Vagina (tissue), 2 donors: Measurements from ENCODE around the gene CCDC112. TPM values are rescaled to one million over a fixed set of nuclear protein-coding genes. Genes with fewer than 3 reads are reported as not detected.

Experiments
- DNase-seq, 2 donors: peaks; one replicate each; pipeline ENCODE4 v3.0.0-alpha.2; 2017; ENCODE audit errors: extremely low spot score in 2 of 2
- H3K27ac ChIP-seq: fragments of 200-600 bp; sonication (generic); one replicate; pipeline ENCODE4 v1.5.1; 2019
- H3K27me3 ChIP-seq: fragments of 200-600 bp; sonication (generic); one replicate; pipeline ENCODE4 v1.5.1; 2019
- H3K36me3 ChIP-seq, 2 donors: fragments of 200-600 bp; sonication (generic); one replicate each; pipeline ENCODE4 v1.5.1; 2017 to 2019
- H3K4me1 ChIP-seq: fragments of 200-600 bp; sonication (generic); one replicate; pipeline ENCODE4 v1.5.1; 2019
- H3K4me3 ChIP-seq, 2 donors: fragments of 200-600 bp; sonication (generic); 1 replicate in 1 of 2; 2 replicates in 1 of 2; pipeline ENCODE4 v1.5.1; 2016 to 2019
- H3K9me3 ChIP-seq: fragments of 200-600 bp; sonication (generic); one replicate; pipeline ENCODE4 v1.5.1; 2019
- CTCF ChIP-seq, 3 experiments: fragments of 450-650 bp in 2 of 3; fragments of 200-600 bp in 1 of 3; sonication (generic) in 1 of 3; IDR thresholded peaks; one replicate each; pipeline ENCODE4 v1.5.1; 2017 to 2019; ENCODE audit warnings: antibody characterized with exemption in 3 of 3, mild to moderate bottlenecking in 2 of 3, moderate library complexity in 2 of 3
- POLR2A ChIP-seq, 2 donors: fragments of 450-650 bp; IDR thresholded peaks; one replicate each; pipeline ENCODE4 v1.6.1; 2017; ENCODE audit warnings: antibody characterized with exemption in 2 of 2, mild to moderate bottlenecking in 2 of 2, moderate library complexity in 2 of 2
- POLR2AphosphoS5 ChIP-seq, 2 donors: sonication (generic); formaldehyde crosslinking; IDR thresholded peaks; one replicate each; pipeline ENCODE4 v1.9.0; 2017; ENCODE audit warnings: antibody characterized with exemption in 2 of 2, mild to moderate bottlenecking in 2 of 2, low read depth in 1 of 2; ENCODE audit not compliant: insufficient read depth in 1 of 2
- intact Hi-C: fragments of 100-400 bp; cut with DNase I; formaldehyde crosslinking; loops from one replicate; pipeline ENCODE4 v1.15.1; 2023
- total RNA-seq: library from RNA; depleted of rRNA; stranded (reverse); fragments of >200 nt; gene quantifications from one replicate; pipeline ENCODE4 v1.2.3, GENCODE V29; 2016

CCDC112 gene
- total RNA-seq, 1 donor from 2014 or later = 7.9 TPM

- H3K4me1 ChIP-seq = no peaks in the 10 kb centered on the region
- H3K9me3 ChIP-seq = no peaks in the 10 kb centered on the region
- no peak overlapping the region for H3K4me3 ChIP-seq
- H3K27ac ChIP-seq = no peak overlapping the region
- intact Hi-C loops = no loop called here
- no peaks in the 10 kb centered on the region for H3K36me3 ChIP-seq
- no peak for DNase-seq
- H3K27me3 ChIP-seq = no peaks in the 10 kb centered on the region
- TF ChIP-seq POLR2AphosphoS5 (IDR thresholded peaks at IDR 0.05; ENCODE audit: insufficient read depth in 1 of 2, low read depth in 1 of 2) (no peak), CTCF (IDR thresholded peaks at IDR 0.05) (no peak), POLR2A (IDR thresholded peaks at IDR 0.05) (no peak)
These were observed 42.4 kb upstream of the CCDC112 start for GRCh38 chr5:115338851-115339250.

GRCh38 chr5:115337882-115338281 lies 41.4 kb upstream of the CCDC112 start:
- H3K9me3 ChIP-seq = no peaks in the 10 kb centered on the region
- TF ChIP-seq POLR2AphosphoS5 (IDR thresholded peaks at IDR 0.05; ENCODE audit: insufficient read depth in 1 of 2, low read depth in 1 of 2) = no peak
- no peak for TF ChIP-seq CTCF (IDR thresholded peaks at IDR 0.05)
- TF ChIP-seq POLR2A (IDR thresholded peaks at IDR 0.05) = no peak
- intact Hi-C loops = no loop called here
- no peaks in the 10 kb centered on the region for H3K4me1 ChIP-seq
- H3K4me3 ChIP-seq = no peak overlapping the region
- H3K27me3 ChIP-seq = no peaks in the 10 kb centered on the region
- H3K36me3 ChIP-seq = no peaks in the 10 kb centered on the region
- DNase-seq = no peak
- H3K27ac ChIP-seq = no peak overlapping the region

- H3K4me3 ChIP-seq = no peak overlapping the region
- intact Hi-C loops = no loop called here
- no peaks in the 10 kb centered on the region for H3K27me3 ChIP-seq
- DNase-seq = no peak
- no peaks in the 10 kb centered on the region for H3K36me3 ChIP-seq
- H3K27ac ChIP-seq = no peak overlapping the region
- TF ChIP-seq POLR2A (IDR thresholded peaks at IDR 0.05) (no peak), CTCF (IDR thresholded peaks at IDR 0.05) (no peak), POLR2AphosphoS5 (IDR thresholded peaks at IDR 0.05; ENCODE audit: insufficient read depth in 1 of 2, low read depth in 1 of 2) (no peak)
- no peaks in the 10 kb centered on the region for H3K9me3 ChIP-seq
- no peaks in the 10 kb centered on the region for H3K4me1 ChIP-seq
These were observed 40.5 kb upstream of the CCDC112 start for GRCh38 chr5:115336964-115337363.

GRCh38 chr5:115336201-115336720 lies 39.8 kb upstream of the CCDC112 start:
- no peak for DNase-seq
- H3K4me3 ChIP-seq = no peak overlapping the region
- intact Hi-C loops = no loop called here
- H3K27ac ChIP-seq = no peak overlapping the region
- no peaks in the 10 kb centered on the region for H3K36me3 ChIP-seq
- H3K9me3 ChIP-seq = no peaks in the 10 kb centered on the region
- H3K4me1 ChIP-seq = no peaks in the 10 kb centered on the region
- H3K27me3 ChIP-seq = no peaks in the 10 kb centered on the region
- TF ChIP-seq CTCF (IDR thresholded peaks at IDR 0.05) = no peak
- TF ChIP-seq POLR2AphosphoS5 (IDR thresholded peaks at IDR 0.05; ENCODE audit: insufficient read depth in 1 of 2, low read depth in 1 of 2) = no peak
- TF ChIP-seq POLR2A (IDR thresholded peaks at IDR 0.05) = no peak

GRCh38 chr5:115335301-115335700 lies 38.8 kb upstream of the CCDC112 start:
- Histone ChIP-seq H3K4me1 (no peaks in the 10 kb centered on the region), H3K9me3 (no peaks in the 10 kb centered on the region), H3K4me3 (no peak overlapping the region), H3K27ac (no peak overlapping the region), H3K36me3 (no peaks in the 10 kb centered on the region), H3K27me3 (no peaks in the 10 kb centered on the region)
- intact Hi-C loops = no loop called here
- no peak for TF ChIP-seq POLR2AphosphoS5 (IDR thresholded peaks at IDR 0.05; ENCODE audit: insufficient read depth in 1 of 2, low read depth in 1 of 2)
- TF ChIP-seq POLR2A (IDR thresholded peaks at IDR 0.05) = no peak
- no peak for TF ChIP-seq CTCF (IDR thresholded peaks at IDR 0.05)
- no peak for DNase-seq
